Ureter (tissue), 1 donor: ENCODE measurements around the gene SLC5A8. TPM values are rescaled to one million over a fixed set of nuclear protein-coding genes. Genes with fewer than 3 reads are reported as not detected.

Experiments
- DNase-seq: peaks from one replicate; pipeline ENCODE4 v3.0.0-alpha.2; 2020; ENCODE audit warnings: low spot score
- total RNA-seq: library from RNA; stranded (reverse); gene quantifications from one replicate; pipeline ENCODE4 v1.2.4, GENCODE V29; 2023
- donor health status: DM: yes; HTN: yes; CAD: no.

SLC5A8 gene
- total RNA-seq: not detected

GRCh38 chr12:101209319-101210302, at the start of gene SLC5A8:
Gene SLC5A8 (minus strand): TSS chr12:101210238. CDS start chr12:101209848, 390 bp downstream.
- DNase-seq: no peak

GRCh38 chr12:101257357-101257756, 47.3 kb upstream of the SLC5A8 start:
- DNase-seq: no peak

GRCh38 chr12:101256266-101256665, 46.2 kb upstream of the SLC5A8 start:
- DNase-seq: no peak

GRCh38 chr12:101243616-101244015, 33.6 kb upstream of the SLC5A8 start:
- no peak for DNase-seq

GRCh38 chr12:101243074-101243473, 33.0 kb upstream of the SLC5A8 start:
- DNase-seq: no peak

GRCh38 chr12:101238800-101239329, 28.8 kb upstream of the SLC5A8 start:
- no peak for DNase-seq

- DNase-seq: no peak
Observed at GRCh38 chr12:101238306-101238705, 28.3 kb upstream of the SLC5A8 start.

GRCh38 chr12:101235686-101236085, 25.6 kb upstream of the SLC5A8 start:
- no peak for DNase-seq

GRCh38 chr12:101231636-101232035, 21.6 kb upstream of the SLC5A8 start:
- DNase-seq: no peak

- DNase-seq: no peak
Observed at GRCh38 chr12:101230547-101230946, 20.5 kb upstream of the SLC5A8 start.

GRCh38 chr12:101229841-101230241, 19.8 kb upstream of the SLC5A8 start:
- DNase-seq: no peak

- DNase-seq: no peak
Observed at GRCh38 chr12:101221301-101221700, 11.3 kb upstream of the SLC5A8 start.

GRCh38 chr12:101216810-101217209, 6.8 kb upstream of the SLC5A8 start:
- no peak for DNase-seq

- no peak for DNase-seq
Observed at GRCh38 chr12:101207086-101207780, 2.8 kb downstream of the SLC5A8 start.

GRCh38 chr12:101204602-101205304, 5.3 kb downstream of the SLC5A8 start:
- no peak for DNase-seq

GRCh38 chr12:101200824-101201223, 9.2 kb downstream of the SLC5A8 start:
- no peak for DNase-seq

- no peak for DNase-seq
Observed at GRCh38 chr12:101200145-101200544, 9.9 kb downstream of the SLC5A8 start.

- no peak for DNase-seq
Observed at GRCh38 chr12:101186291-101186690, 23.7 kb downstream of the SLC5A8 start.

GRCh38 chr12:101181776-101182175, 28.3 kb downstream of the SLC5A8 start:
- no peak for DNase-seq

- DNase-seq: no peak
Observed at GRCh38 chr12:101174541-101174940, 35.5 kb downstream of the SLC5A8 start.

GRCh38 chr12:101173197-101173749, 36.8 kb downstream of the SLC5A8 start:
- DNase-seq: no peak

- no peak for DNase-seq
Observed at GRCh38 chr12:101172316-101172715, 37.7 kb downstream of the SLC5A8 start.
